Keratinocyte (primary cell): ENCODE measurements around the gene ZNF451. TPM values are rescaled to one million over a fixed set of nuclear protein-coding genes. Genes with fewer than 3 reads are reported as not detected.

ENCODE experiments used
- DNase-seq: peaks from one replicate; pipeline ENCODE4 v3.0.0-alpha.2; 2011; ENCODE audit warnings: low read depth, missing footprints, low spot score
- FAIRE-seq: peaks from 2 replicates; lab custom pipeline; 2011; peaks lifted over from hg19 to GRCh38; lab: Jason Lieb, UNC
- H2AFZ ChIP-seq: 2 replicates; pipeline ENCODE4 v1.6.0; 2012; ENCODE audit warnings: low read length, control low read depth, inconsistent platforms; ENCODE audit not compliant: control insufficient read depth
- H3K27ac ChIP-seq: 2 replicates; pipeline ENCODE4 v1.5.1; 2011; ENCODE audit warnings: low read length; ENCODE audit not compliant: control insufficient read depth, insufficient read depth
- H3K27me3 ChIP-seq: 3 replicates; pipeline ENCODE4 v1.6.0; 2011; ENCODE audit warnings: low read length; ENCODE audit not compliant: control insufficient read depth, insufficient read depth; ENCODE audit errors: extremely low read depth
- H3K36me3 ChIP-seq, 2 experiments: 2 replicates in 1 of 2; 3 replicates in 1 of 2; pipeline ENCODE4 v1.5.1; 2011; ENCODE audit warnings: low read length in 2 of 2, mild to moderate bottlenecking in 1 of 2; ENCODE audit not compliant: control insufficient read depth in 2 of 2, insufficient read depth in 2 of 2; ENCODE audit errors: extremely low read depth in 1 of 2
- H3K4me1 ChIP-seq: 3 replicates; pipeline ENCODE4 v1.5.1; 2011; ENCODE audit warnings: low read length; ENCODE audit not compliant: control insufficient read depth, insufficient read depth; ENCODE audit errors: extremely low read depth
- H3K4me2 ChIP-seq: 3 replicates; pipeline ENCODE4 v1.6.0; 2011; ENCODE audit warnings: low read depth, low read length; ENCODE audit not compliant: control insufficient read depth, insufficient read depth; ENCODE audit errors: extremely low read depth
- H3K4me3 ChIP-seq, 3 experiments: fragments of 200-600 bp in 1 of 3; sonication (generic) in 1 of 3; 2 replicates in 2 of 3; 3 replicates in 1 of 3; pipeline ENCODE4 v1.5.1; 2011 to 2016; ENCODE audit warnings: low read length in 3 of 3, mild to moderate bottlenecking in 3 of 3, control low read depth in 2 of 3, inconsistent platforms in 1 of 3, low read depth in 1 of 3, mixed read lengths in 1 of 3, mixed run types in 1 of 3, moderate library complexity in 1 of 3; ENCODE audit not compliant: control insufficient read depth in 2 of 3, insufficient read depth in 2 of 3; ENCODE audit errors: extremely low read depth in 1 of 3
- H3K79me2 ChIP-seq: 2 replicates; pipeline ENCODE4 v1.6.0; 2012; ENCODE audit warnings: low read length; ENCODE audit not compliant: control insufficient read depth, insufficient read depth
- H3K9ac ChIP-seq: 3 replicates; pipeline ENCODE4 v1.6.0; 2011; ENCODE audit warnings: low read length; ENCODE audit not compliant: control insufficient read depth, insufficient read depth; ENCODE audit errors: extremely low read depth
- H3K9me1 ChIP-seq: 3 replicates; pipeline ENCODE4 v1.6.0; 2011; ENCODE audit warnings: low read length; ENCODE audit not compliant: control insufficient read depth, insufficient read depth; ENCODE audit errors: extremely low read depth
- H3K9me3 ChIP-seq: 2 replicates; pipeline ENCODE4 v1.5.1; 2012; ENCODE audit warnings: low read depth, low read length; ENCODE audit not compliant: control insufficient read depth
- H4K20me1 ChIP-seq: 3 replicates; pipeline ENCODE4 v1.6.0; 2011; ENCODE audit warnings: low read length; ENCODE audit not compliant: control insufficient read depth, insufficient read depth; ENCODE audit errors: extremely low read depth
- CTCF ChIP-seq, 3 experiments: IDR thresholded peaks in 1 of 3; conservative IDR thresholded peaks in 1 of 3; optimal IDR thresholded peaks in 1 of 3; 2 replicates in 2 of 3; 3 replicates in 1 of 3; pipeline versions ENCODE3 to v1.5.1; 2011; ENCODE audit warnings: low read length in 3 of 3, mild to moderate bottlenecking in 3 of 3, moderate library complexity in 2 of 3, control low read depth in 1 of 3, inconsistent platforms in 1 of 3; ENCODE audit not compliant: insufficient read depth in 2 of 3; ENCODE audit errors: extremely low read depth in 1 of 3
- EZH2 ChIP-seq: IDR thresholded peaks from one replicate; pipeline ENCODE4 v1.6.1; 2012; ENCODE audit warnings: inconsistent platforms, mild to moderate bottlenecking, low read length, moderate library complexity
- dilution Hi-C: fragments of 300-500 bp; cut with MboI; formaldehyde crosslinking; loops from one replicate; pipeline ENCODE4 v1.7.0; 2020; ENCODE audit warnings: low sequenced_read_pairs; ENCODE audit not compliant: extremely low pct_ligation_motif_present
- polyA plus RNA-seq, 5 experiments: library from polyadenylated mRNA; depleted of rRNA in 3 of 5; stranded (reverse) in 3 of 5; stranded (forward) in 1 of 5; unstranded in 1 of 5; fragments of >200 nt; gene quantifications; 1 replicate in 1 of 5; 2 replicates in 3 of 5; 3 replicates in 1 of 5; pipeline versions ENCODE4 v1.2.1 to v1.2.3, GENCODE V29; 2011 to 2012; ENCODE audit warnings: missing spikeins in 2 of 5, low read depth in 1 of 5, low replicate concordance in 1 of 5

The ZNF451 gene
- polyA plus RNA-seq, 1 donor (not counting 4 experiments of a cell fraction or from before 2014, with no cell fraction given): 32.1 TPM

GRCh38 chr6:57173886-57174510 is 84.0 kb downstream of the ZNF451 start:
- peaks cover 0 to 1% of the 10 kb centered on the region in 2 experiments for H3K36me3 ChIP-seq
- TF ChIP-seq CTCF (optimal IDR thresholded peaks at IDR 0.05 in 1 of 3, IDR thresholded peaks at IDR 0.05 in 1 of 3, conservative IDR thresholded peaks at IDR 0.05 in 1 of 3; ENCODE audit: extremely low read depth in 1 of 3, insufficient read depth in 2 of 3, low read length in 3 of 3) (no peak), EZH2 (no peak)
- H3K4me3 ChIP-seq: peak overlapping the region in 2 of 3 experiments; percentile 74 to 86
- no peaks in the 10 kb centered on the region for H3K27me3 ChIP-seq
- H4K20me1 ChIP-seq: no peaks in the 10 kb centered on the region
- DNase-seq: no peak
- no peaks in the 10 kb centered on the region for H3K9me3 ChIP-seq
- peaks cover 2% of the 10 kb centered on the region for H3K79me2 ChIP-seq
- dilution Hi-C loops: no loop called here
- H3K27ac ChIP-seq: peak overlapping the region; percentile 64
- no peaks in the 10 kb centered on the region for H3K9me1 ChIP-seq
- peak overlapping the region; percentile 88 for H3K4me2 ChIP-seq
- FAIRE-seq: peak; percentile 73
- peak overlapping the region; percentile 10 for H3K9ac ChIP-seq
- peaks cover 14% of the 10 kb centered on the region for H3K4me1 ChIP-seq
- H2AFZ ChIP-seq: no peak overlapping the region

DNA sequence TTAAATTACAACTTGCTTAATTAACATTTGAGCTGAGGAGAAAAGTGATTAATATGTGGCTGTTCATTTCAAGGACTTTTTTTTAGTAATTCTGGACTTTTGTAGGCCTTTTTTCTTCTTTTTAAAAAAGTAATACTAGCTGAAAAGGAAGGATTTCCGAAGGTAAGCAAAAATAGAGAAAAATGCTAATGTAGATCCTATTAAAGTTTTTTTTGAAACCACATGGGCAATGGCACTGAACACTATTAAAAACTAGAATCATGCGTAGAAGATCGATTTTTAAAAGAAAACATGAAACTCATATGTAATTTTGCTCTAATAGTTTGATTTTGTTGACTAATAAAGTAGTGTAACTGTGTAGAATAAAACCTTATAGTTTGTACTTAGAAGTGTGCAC is 84.5 kb downstream of the ZNF451 start:
- no peaks in the 10 kb centered on the region for H4K20me1 ChIP-seq
- peaks cover 0 to 2% of the 10 kb centered on the region in 2 experiments for H3K36me3 ChIP-seq
- FAIRE-seq: no peak
- H2AFZ ChIP-seq: no peak overlapping the region
- peak overlapping the region; percentile 88 for H3K4me2 ChIP-seq
- H3K9ac ChIP-seq: no peak overlapping the region
- H3K79me2 ChIP-seq: peaks cover 2% of the 10 kb centered on the region
- TF ChIP-seq EZH2: no peak
- no peak for TF ChIP-seq CTCF (optimal IDR thresholded peaks at IDR 0.05 in 1 of 3, IDR thresholded peaks at IDR 0.05 in 1 of 3, conservative IDR thresholded peaks at IDR 0.05 in 1 of 3; ENCODE audit: extremely low read depth in 1 of 3, insufficient read depth in 2 of 3, low read length in 3 of 3)
- no peak overlapping the region for H3K4me3 ChIP-seq
- H3K4me1 ChIP-seq: peaks cover 14% of the 10 kb centered on the region
- H3K9me1 ChIP-seq: no peaks in the 10 kb centered on the region
- dilution Hi-C loops: no loop called here
- no peaks in the 10 kb centered on the region for H3K9me3 ChIP-seq
- no peaks in the 10 kb centered on the region for H3K27me3 ChIP-seq
- DNase-seq: no peak
- H3K27ac ChIP-seq: no peak overlapping the region
